HTERT RPE-1 (cell line): Measurements from ENCODE around the gene NOL6.
"Not testable (repeated sequence)": the region's sequence is repeated elsewhere in the genome, so short reads cannot be mapped to it uniquely, and the experiment has no call there.

Source experiments
- in situ Hi-C: fragments of 300-500 bp; cut with MboI; formaldehyde crosslinking; loops from 4 replicates; pipeline ENCODE4 v1.14.3; 2020; ENCODE audit warnings: low sequenced_read_pairs

Gene NOL6

GRCh38 chr9:33436445-33436844, 37.3 kb downstream of the NOL6 start:
- in situ Hi-C loops = no loop called here

GRCh38 chr9:33435821-33436277, 37.9 kb downstream of the NOL6 start:
- in situ Hi-C loops = no loop called here

GRCh38 chr9:33434317-33435105, 39.2 kb downstream of the NOL6 start:
- in situ Hi-C loops = no loop called here

GRCh38 chr9:33433871-33434270, 39.9 kb downstream of the NOL6 start:
- in situ Hi-C loops = no loop called here

GRCh38 chr9:33431420-33431819, 42.3 kb downstream of the NOL6 start:
- in situ Hi-C loops = no loop called here

- in situ Hi-C loops = no loop called here
These were observed 42.8 kb downstream of the NOL6 start for GRCh38 chr9:33430942-33431341.

GRCh38 chr9:33429256-33429985, 44.3 kb downstream of the NOL6 start:
- in situ Hi-C loops = no loop called here

GRCh38 chr9:33426843-33427293, 46.9 kb downstream of the NOL6 start:
- in situ Hi-C loops = no loop called here

- in situ Hi-C loops = no loop called here
These were observed 48.6 kb downstream of the NOL6 start for GRCh38 chr9:33425128-33425533.

- in situ Hi-C loops = not testable (repeated sequence)
These were observed 49.2 kb downstream of the NOL6 start for GRCh38 chr9:33424492-33424891.

- in situ Hi-C loops = not testable (repeated sequence)
These were observed 49.7 kb downstream of the NOL6 start for GRCh38 chr9:33424043-33424442.

GRCh38 chr9:33419708-33420303, 53.9 kb downstream of the NOL6 start:
- in situ Hi-C loops = no loop called here

GRCh38 chr9:33418090-33418489, 55.6 kb downstream of the NOL6 start:
- in situ Hi-C loops = no loop called here

GRCh38 chr9:33416996-33417395, 56.7 kb downstream of the NOL6 start:
- in situ Hi-C loops = no loop called here

- in situ Hi-C loops = no loop called here
These were observed 58.2 kb downstream of the NOL6 start for GRCh38 chr9:33415501-33416038.

GRCh38 chr9:33414889-33415500, 58.7 kb downstream of the NOL6 start:
- in situ Hi-C loops = no loop called here

- in situ Hi-C loops = no loop called here
These were observed 59.5 kb downstream of the NOL6 start for GRCh38 chr9:33414268-33414667.
